HepG2 (cell line): ENCODE data around the gene BPIFB2. TPM values are rescaled to one million over a fixed set of nuclear protein-coding genes. Genes with fewer than 3 reads are reported as not detected.

Experiments
- CEBPB ChIP-seq: IDR thresholded peaks from 2 replicates; pipeline ENCODE4 v1.6.1; 2011; ENCODE audit warnings: low read depth, low read length, improper control_type of control experiment, borderline replicate concordance
- DR1 ChIP-seq: sonication (generic); formaldehyde crosslinking; IDR thresholded peaks from 2 replicates; pipeline ENCODE4 v1.8.0; 2021; ENCODE audit warnings: mild to moderate bottlenecking, missing genetic modification reagents, inconsistent platforms
- FOXK2 ChIP-seq: fragments of 450-650 bp; IDR thresholded peaks from 2 replicates; pipeline ENCODE4 v1.6.1; 2016
- HES4 ChIP-seq: sonication (generic); formaldehyde crosslinking; IDR thresholded peaks from 2 replicates; pipeline ENCODE4 v1.9.0; 2021; ENCODE audit warnings: mild to moderate bottlenecking, missing genetic modification reagents, borderline replicate concordance
- MED1 ChIP-seq: sonication (generic); formaldehyde crosslinking; IDR thresholded peaks from 2 replicates; pipeline ENCODE4 v1.4.0; 2020; ENCODE audit warnings: missing genetic modification reagents
- MED13 ChIP-seq: sonication (generic); formaldehyde crosslinking; IDR thresholded peaks from 2 replicates; pipeline ENCODE4 v1.5.0; 2020; ENCODE audit warnings: missing genetic modification reagents
- MEIS1 ChIP-seq: sonication (generic); formaldehyde crosslinking; IDR thresholded peaks from 2 replicates; pipeline ENCODE4 v1.9.0; 2021; ENCODE audit warnings: mild to moderate bottlenecking, missing genetic modification reagents, moderate library complexity, borderline replicate concordance
- MNT ChIP-seq: fragments of 450-650 bp; IDR thresholded peaks from 2 replicates; pipeline ENCODE4 v1.6.1; 2016
- NR2F2 ChIP-seq: IDR thresholded peaks from 2 replicates; pipeline ENCODE4 v1.6.1; 2012; ENCODE audit warnings: low read depth, inconsistent platforms, borderline replicate concordance
- SOX6 ChIP-seq, 2 experiments: fragments of 450-650 bp in 1 of 2; sonication (generic) in 1 of 2; formaldehyde crosslinking in 1 of 2; IDR thresholded peaks; 2 replicates each; pipeline versions ENCODE4 v1.4.0 to v1.6.1; 2017 to 2020; ENCODE audit warnings: antibody characterized with exemption in 1 of 2, mild to moderate bottlenecking in 1 of 2, missing genetic modification reagents in 1 of 2
- SRY ChIP-seq: sonication (generic); formaldehyde crosslinking; IDR thresholded peaks from 2 replicates; pipeline ENCODE4 v1.8.0; 2022; ENCODE audit warnings: mild to moderate bottlenecking, missing genetic modification reagents
- STAT6 ChIP-seq: sonication (generic); formaldehyde crosslinking; IDR thresholded peaks from 2 replicates; pipeline ENCODE4 v1.4.0; 2020; ENCODE audit warnings: missing genetic modification reagents, mild to moderate bottlenecking, borderline replicate concordance
- TOPORS ChIP-seq: sonication (generic); formaldehyde crosslinking; IDR thresholded peaks from 2 replicates; pipeline ENCODE4 v1.8.0; 2023; ENCODE audit warnings: mild to moderate bottlenecking, missing genetic modification reagents
- ZBTB38 ChIP-seq: sonication (generic); formaldehyde crosslinking; IDR thresholded peaks from 2 replicates; pipeline ENCODE4 v1.5.1; 2020; ENCODE audit warnings: mild to moderate bottlenecking, missing genetic modification reagents
- ZGPAT ChIP-seq: IDR thresholded peaks from 2 replicates; pipeline ENCODE4 v1.6.1; 2016; ENCODE audit warnings: mild to moderate bottlenecking
- ZNF121 ChIP-seq: sonication (generic); formaldehyde crosslinking; IDR thresholded peaks from 2 replicates; pipeline ENCODE4 v1.5.0; 2020; ENCODE audit warnings: mild to moderate bottlenecking, missing genetic modification reagents
- ZNF33A ChIP-seq: sonication (generic); formaldehyde crosslinking; IDR thresholded peaks from 2 replicates; pipeline ENCODE4 v1.5.1; 2020; ENCODE audit warnings: missing genetic modification reagents, mild to moderate bottlenecking, moderate library complexity, borderline replicate concordance
- ZNF431 ChIP-seq: sonication (generic); formaldehyde crosslinking; IDR thresholded peaks from 2 replicates; pipeline ENCODE4 v1.9.0; 2022; ENCODE audit warnings: missing genetic modification reagents, low read depth, mild to moderate bottlenecking, borderline replicate concordance
- ZNF547 ChIP-seq: sonication (generic); formaldehyde crosslinking; IDR thresholded peaks from 2 replicates; pipeline ENCODE4 v1.5.1; 2020; ENCODE audit warnings: mild to moderate bottlenecking, missing genetic modification reagents
- ZNF574 ChIP-seq: sonication (generic); formaldehyde crosslinking; IDR thresholded peaks from 2 replicates; pipeline ENCODE4 v1.4.0; 2020; ENCODE audit warnings: missing genetic modification reagents
- polyA plus RNA-seq, 8 experiments: library from polyadenylated mRNA; depleted of rRNA in 3 of 8; stranded (reverse) in 7 of 8; unstranded in 1 of 8; fragments of >200 nt; fragmentation: Illumina TruSeq in 4 of 8; extraction: Trizol in 4 of 8; gene quantifications; 2 replicates each; pipeline versions ENCODE4 v1.2.1 to v1.2.3, GENCODE V29; 2011 to 2016; ENCODE audit warnings: low read depth in 4 of 8, missing spikeins in 1 of 8, mixed read lengths in 1 of 8; ENCODE audit not compliant: insufficient read depth in 1 of 8
- total RNA-seq, 5 experiments: library from RNA; depleted of rRNA; stranded (reverse); fragments of >200 nt; fragmentation: Illumina TruSeq; extraction: Trizol; gene quantifications; 2 replicates each; pipeline ENCODE4 v1.2.3, GENCODE V29; 2016; ENCODE audit warnings: low read depth in 1 of 5

The BPIFB2 gene
- total and polyA plus RNA-seq, 2 of the 13 experiments (the other 11 are each of a cell fraction or from before 2014, with no cell fraction given), result 54.5 to 902 TPM

GRCh38 chr20:33007376-33008335 lies at the start of gene BPIFB2 (continued):
- TF ChIP-seq MED13 (CRISPR knock-in tag) (peak; percentile 42; the same call in 1 of the 2 replicates), SRY (0 out of 2 replicates have a peak, but pooled peaks have one; percentile 70), ZBTB38 (CRISPR knock-in tag) (no peak; the same call in none of the 2 replicates), DR1 (CRISPR knock-in tag) (peak; percentile 98), ZNF431 (CRISPR knock-in tag) (no peak; the same call in none of the 2 replicates), FOXK2 (0 out of 2 replicates have a peak, but pooled peaks have one; percentile 42), HES4 (CRISPR knock-in tag) (no peak), ZNF574 (peak; percentile 91), MEIS1 (CRISPR knock-in tag) (peak; percentile 91), MNT (peak; percentile 67), MED1 (CRISPR knock-in tag) (peak; percentile 97), STAT6 (CRISPR knock-in tag) (peak; percentile 89; the same call in 1 of the 2 replicates), TOPORS (CRISPR knock-in tag) (peak; percentile 87), SOX6 (IDR thresholded peaks at IDR 0.05) (no peak), SOX6 (CRISPR knock-in tag; IDR thresholded peaks at IDR 0.05) (peak; percentile 80), NR2F2 (peak; percentile 89; the same call in 1 of the 2 replicates), ZNF33A (CRISPR knock-in tag) (no peak), ZNF547 (CRISPR knock-in tag) (peak; percentile 93), ZGPAT (CRISPR knock-in tag) (peak; percentile 95), ZNF121 (CRISPR knock-in tag) (peak; percentile 69; the same call in 1 of the 2 replicates), CEBPB (peak; percentile 50; the same call in 1 of the 2 replicates)
